ENCODE results near the gene S1PR4.

DNA sequence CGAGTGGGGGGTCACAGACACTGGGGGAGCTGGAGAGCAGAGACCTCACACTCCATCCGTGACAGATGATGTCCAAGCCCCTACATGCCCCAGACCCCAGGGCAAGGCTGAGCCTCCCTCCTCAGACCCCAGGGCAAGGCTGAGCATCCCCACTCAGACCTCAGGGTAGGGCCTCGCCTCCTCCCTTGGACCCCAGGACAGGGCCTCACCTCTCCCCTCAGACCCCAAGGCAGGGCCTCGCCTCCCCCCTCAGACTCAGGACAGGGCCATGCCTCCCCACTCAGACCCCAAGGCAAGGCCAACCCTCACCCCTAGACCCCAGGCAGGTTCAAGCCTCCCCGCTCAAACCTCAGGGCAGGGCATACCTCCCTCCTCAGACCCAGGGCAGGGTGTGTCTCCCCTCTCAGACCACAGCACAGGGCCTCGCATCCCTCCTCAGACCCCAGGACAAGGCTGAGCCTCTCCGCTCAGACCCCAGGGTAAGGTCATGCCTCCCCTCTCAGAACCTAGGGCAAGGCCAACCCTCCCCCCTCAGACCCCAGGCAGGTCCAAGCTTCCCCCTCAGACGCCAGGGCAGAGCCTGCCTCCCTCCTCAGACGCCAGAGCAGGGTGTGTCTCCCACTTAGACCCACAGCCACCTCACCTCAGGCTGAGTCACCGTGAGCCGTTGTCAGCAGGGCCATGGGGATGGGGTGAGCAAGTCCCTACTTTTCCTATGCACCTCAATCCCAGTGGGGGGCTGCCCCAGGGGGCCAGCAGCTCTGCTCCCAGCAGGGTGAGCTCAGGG is 1.7 kb upstream of the S1PR4 start:
- TF ChIP-seq, protein P1, sequence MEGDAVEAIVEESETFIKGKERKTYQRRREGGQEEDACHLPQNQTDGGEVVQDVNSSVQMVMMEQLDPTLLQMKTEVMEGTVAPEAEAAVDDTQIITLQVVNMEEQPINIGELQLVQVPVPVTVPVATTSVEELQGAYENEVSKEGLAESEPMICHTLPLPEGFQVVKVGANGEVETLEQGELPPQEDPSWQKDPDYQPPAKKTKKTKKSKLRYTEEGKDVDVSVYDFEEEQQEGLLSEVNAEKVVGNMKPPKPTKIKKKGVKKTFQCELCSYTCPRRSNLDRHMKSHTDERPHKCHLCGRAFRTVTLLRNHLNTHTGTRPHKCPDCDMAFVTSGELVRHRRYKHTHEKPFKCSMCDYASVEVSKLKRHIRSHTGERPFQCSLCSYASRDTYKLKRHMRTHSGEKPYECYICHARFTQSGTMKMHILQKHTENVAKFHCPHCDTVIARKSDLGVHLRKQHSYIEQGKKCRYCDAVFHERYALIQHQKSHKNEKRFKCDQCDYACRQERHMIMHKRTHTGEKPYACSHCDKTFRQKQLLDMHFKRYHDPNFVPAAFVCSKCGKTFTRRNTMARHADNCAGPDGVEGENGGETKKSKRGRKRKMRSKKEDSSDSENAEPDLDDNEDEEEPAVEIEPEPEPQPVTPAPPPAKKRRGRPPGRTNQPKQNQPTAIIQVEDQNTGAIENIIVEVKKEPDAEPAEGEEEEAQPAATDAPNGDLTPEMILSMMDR (IDR thresholded peaks at IDR 0.05 in 4 of 5, conservative IDR thresholded peaks at IDR 0.05 in 1 of 5): no peak
- no peak for TF ChIP-seq POLR2A (IDR thresholded peaks at IDR 0.05)
